Measurements from ENCODE around the gene CABYR. TPM values are rescaled to one million over a fixed set of nuclear protein-coding genes. Genes with fewer than 3 reads are reported as not detected.

CABYR gene
- total RNA-seq, 1 experiment from 2014 or later, result 29.4 TPM

DNA sequence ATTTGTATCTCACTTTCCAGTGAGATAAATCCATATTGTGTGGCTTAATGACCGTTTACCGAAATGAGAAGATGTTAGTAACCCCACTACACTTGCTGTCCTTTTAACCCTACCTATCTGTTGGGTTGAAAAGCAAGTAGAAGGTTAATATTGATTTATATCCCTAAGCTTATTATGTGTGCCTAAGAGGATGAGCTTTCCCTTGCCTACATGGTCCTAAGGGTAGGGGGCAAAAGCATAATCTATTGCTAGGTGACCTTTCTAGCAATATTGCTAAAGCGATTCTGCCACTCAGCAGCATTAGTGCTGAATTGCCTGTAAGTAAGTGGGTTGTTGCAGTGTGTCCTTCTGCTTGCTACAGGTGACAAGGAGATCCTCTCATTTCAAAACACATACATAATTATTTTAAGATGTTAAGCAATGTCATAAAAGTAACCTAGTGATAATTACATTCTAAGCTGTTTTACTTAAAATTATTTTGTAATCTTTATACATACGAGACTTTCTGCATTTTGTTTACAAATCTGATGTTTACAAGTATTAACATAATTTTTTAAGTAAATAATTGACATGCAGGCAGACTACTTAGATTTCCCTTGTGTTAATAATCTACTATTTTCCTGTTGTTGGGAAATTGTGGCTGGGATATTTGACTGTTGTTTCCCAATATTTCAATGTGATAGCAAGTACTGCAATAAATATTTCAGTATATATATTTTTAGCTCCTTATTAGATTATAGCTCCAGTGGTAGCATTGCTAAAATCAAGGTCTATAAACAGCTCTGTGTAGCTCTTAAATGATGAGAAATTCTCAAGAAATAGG, 49.1 kb upstream of the CABYR start:
- no peaks in the 10 kb centered on the region for H3K4me1 ChIP-seq (ENCODE audit: control insufficient read depth, insufficient read depth, low read length)

DNA sequence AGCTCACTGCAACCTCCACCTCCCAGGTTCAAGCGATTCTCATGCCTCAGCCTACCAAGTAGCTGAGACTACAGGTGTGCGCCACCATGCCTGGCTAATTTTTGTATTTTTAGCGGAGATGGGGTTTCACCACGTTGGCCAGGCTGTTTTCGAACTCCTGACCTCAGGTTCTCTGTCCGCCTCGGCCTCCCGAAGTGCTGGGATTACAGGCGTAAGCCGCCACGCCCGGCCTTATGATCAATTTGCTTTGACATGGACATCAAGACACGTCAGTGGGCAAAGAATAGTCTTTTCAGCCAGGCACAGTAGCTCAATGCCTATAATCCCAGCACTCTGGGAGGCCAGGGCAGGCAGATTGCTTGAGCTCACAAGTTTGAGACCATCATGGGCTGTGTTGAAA, 48.0 kb upstream of the CABYR start:
- DNase-seq (ENCODE audit: low read depth, low spot score) (no peak), ATAC-seq (no peak)
- no peak overlapping the region for H3K27ac ChIP-seq (ENCODE audit: low read length)
- CTCF ChIA-PET, result interaction anchor here (0.7 kb wide), 1 partner anchor 1958 kb away, joined by 12 read pairs; no protein-coding TSS in a partner anchor
- intact Hi-C loops (cut with micrococcal nuclease; ENCODE audit: unreplicated experiment) (no loop called here), in situ Hi-C loops (cut with HindIII; ENCODE audit: low pct_unique_long_range_greater_than_20kb, low sequenced_read_pairs) (no loop called here)
- no peaks in the 10 kb centered on the region for H3K27me3 ChIP-seq (ENCODE audit: control insufficient read depth, insufficient read depth, low read length)
- BruUV-seq (replicated peaks), result no TSS peak
- no peak for TF ChIP-seq POLR2AphosphoS5 (IDR thresholded peaks at IDR 0.05; ENCODE audit: low read depth, low read length)
- TF ChIP-seq, protein P1, sequence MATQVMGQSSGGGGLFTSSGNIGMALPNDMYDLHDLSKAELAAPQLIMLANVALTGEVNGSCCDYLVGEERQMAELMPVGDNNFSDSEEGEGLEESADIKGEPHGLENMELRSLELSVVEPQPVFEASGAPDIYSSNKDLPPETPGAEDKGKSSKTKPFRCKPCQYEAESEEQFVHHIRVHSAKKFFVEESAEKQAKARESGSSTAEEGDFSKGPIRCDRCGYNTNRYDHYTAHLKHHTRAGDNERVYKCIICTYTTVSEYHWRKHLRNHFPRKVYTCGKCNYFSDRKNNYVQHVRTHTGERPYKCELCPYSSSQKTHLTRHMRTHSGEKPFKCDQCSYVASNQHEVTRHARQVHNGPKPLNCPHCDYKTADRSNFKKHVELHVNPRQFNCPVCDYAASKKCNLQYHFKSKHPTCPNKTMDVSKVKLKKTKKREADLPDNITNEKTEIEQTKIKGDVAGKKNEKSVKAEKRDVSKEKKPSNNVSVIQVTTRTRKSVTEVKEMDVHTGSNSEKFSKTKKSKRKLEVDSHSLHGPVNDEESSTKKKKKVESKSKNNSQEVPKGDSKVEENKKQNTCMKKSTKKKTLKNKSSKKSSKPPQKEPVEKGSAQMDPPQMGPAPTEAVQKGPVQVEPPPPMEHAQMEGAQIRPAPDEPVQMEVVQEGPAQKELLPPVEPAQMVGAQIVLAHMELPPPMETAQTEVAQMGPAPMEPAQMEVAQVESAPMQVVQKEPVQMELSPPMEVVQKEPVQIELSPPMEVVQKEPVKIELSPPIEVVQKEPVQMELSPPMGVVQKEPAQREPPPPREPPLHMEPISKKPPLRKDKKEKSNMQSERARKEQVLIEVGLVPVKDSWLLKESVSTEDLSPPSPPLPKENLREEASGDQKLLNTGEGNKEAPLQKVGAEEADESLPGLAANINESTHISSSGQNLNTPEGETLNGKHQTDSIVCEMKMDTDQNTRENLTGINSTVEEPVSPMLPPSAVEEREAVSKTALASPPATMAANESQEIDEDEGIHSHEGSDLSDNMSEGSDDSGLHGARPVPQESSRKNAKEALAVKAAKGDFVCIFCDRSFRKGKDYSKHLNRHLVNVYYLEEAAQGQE (IDR thresholded peaks at IDR 0.05; ENCODE audit: insufficient read depth in 1 of 2, low read depth in 2 of 2, low read length in 1 of 2), result no peak
- TF ChIP-seq, protein P2, sequence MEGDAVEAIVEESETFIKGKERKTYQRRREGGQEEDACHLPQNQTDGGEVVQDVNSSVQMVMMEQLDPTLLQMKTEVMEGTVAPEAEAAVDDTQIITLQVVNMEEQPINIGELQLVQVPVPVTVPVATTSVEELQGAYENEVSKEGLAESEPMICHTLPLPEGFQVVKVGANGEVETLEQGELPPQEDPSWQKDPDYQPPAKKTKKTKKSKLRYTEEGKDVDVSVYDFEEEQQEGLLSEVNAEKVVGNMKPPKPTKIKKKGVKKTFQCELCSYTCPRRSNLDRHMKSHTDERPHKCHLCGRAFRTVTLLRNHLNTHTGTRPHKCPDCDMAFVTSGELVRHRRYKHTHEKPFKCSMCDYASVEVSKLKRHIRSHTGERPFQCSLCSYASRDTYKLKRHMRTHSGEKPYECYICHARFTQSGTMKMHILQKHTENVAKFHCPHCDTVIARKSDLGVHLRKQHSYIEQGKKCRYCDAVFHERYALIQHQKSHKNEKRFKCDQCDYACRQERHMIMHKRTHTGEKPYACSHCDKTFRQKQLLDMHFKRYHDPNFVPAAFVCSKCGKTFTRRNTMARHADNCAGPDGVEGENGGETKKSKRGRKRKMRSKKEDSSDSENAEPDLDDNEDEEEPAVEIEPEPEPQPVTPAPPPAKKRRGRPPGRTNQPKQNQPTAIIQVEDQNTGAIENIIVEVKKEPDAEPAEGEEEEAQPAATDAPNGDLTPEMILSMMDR (IDR thresholded peaks at IDR 0.05), result no peak
- TF ChIP-seq SIN3A (IDR thresholded peaks at IDR 0.05; ENCODE audit: borderline replicate concordance, insufficient read depth, low read depth, low read length), result no peak
- TF ChIP-seq TCF7L2 (IDR thresholded peaks at IDR 0.05; ENCODE audit: low read depth, low read length), result no peak
- no peaks in the 10 kb centered on the region for H3K36me3 ChIP-seq (ENCODE audit: control insufficient read depth, insufficient read depth, low read length)
- H3K4me3 ChIP-seq (ENCODE audit: low read depth in 2 of 2, low read length in 2 of 2), result no peak overlapping the region
- POLR2A ChIA-PET, result no interaction called here
- H3K4me1 ChIP-seq (ENCODE audit: control insufficient read depth, insufficient read depth, low read length), result no peaks in the 10 kb centered on the region
- H3K9me3 ChIP-seq (ENCODE audit: control insufficient read depth, insufficient read depth, low read depth, low read length), result no peaks in the 10 kb centered on the region

More for the DNA sequence above, 49.1 kb upstream of the CABYR start:
- intact Hi-C loops (cut with micrococcal nuclease; ENCODE audit: unreplicated experiment), result no loop called here
- ChIA-PET POLR2A (interaction anchor here (0.6 to 0.7 kb wide), 3 partner anchors 14 to 151 kb away, joined by 3 to 7 read pairs (median 3); no protein-coding TSS in a partner anchor), CTCF (no interaction called here)
- no peaks in the 10 kb centered on the region for H3K9me3 ChIP-seq (ENCODE audit: control insufficient read depth, insufficient read depth, low read depth, low read length)
- DNase-seq (ENCODE audit: low read depth, low spot score), result no peak
- no peak overlapping the region for H3K27ac ChIP-seq (ENCODE audit: low read length)
- in situ Hi-C loops (cut with HindIII; ENCODE audit: low pct_unique_long_range_greater_than_20kb, low sequenced_read_pairs), result no loop called here
- BruUV-seq (replicated peaks), result no TSS peak
- no peak for ATAC-seq
- H3K36me3 ChIP-seq (ENCODE audit: control insufficient read depth, insufficient read depth, low read length), result no peaks in the 10 kb centered on the region
- H3K4me3 ChIP-seq (ENCODE audit: low read depth in 2 of 2, low read length in 2 of 2), result no peak overlapping the region
- TF ChIP-seq, protein P2 (IDR thresholded peaks at IDR 0.05), result no peak
- TF ChIP-seq TCF7L2 (IDR thresholded peaks at IDR 0.05; ENCODE audit: low read depth, low read length) (no peak), SIN3A (IDR thresholded peaks at IDR 0.05; ENCODE audit: borderline replicate concordance, insufficient read depth, low read depth, low read length) (no peak)
- H3K27me3 ChIP-seq (ENCODE audit: control insufficient read depth, insufficient read depth, low read length), result no peaks in the 10 kb centered on the region

Measured in Panc1 (cell line).